ENCODE data around the gene PCYT2. TPM values are rescaled to one million over a fixed set of nuclear protein-coding genes. Genes with fewer than 3 reads are reported as not detected.
A peak's percentile ranks its signal among the peaks of the same experiment; 100 is the strongest.
"Not testable (repeated sequence)": the region's sequence is repeated elsewhere in the genome, so short reads cannot be mapped to it uniquely, and the experiment has no call there.

PCYT2 gene
- total RNA-seq, 1 donor from 2014 or later: 28.9 TPM

GRCh38 chr17:81928544-81929252, 17.5 kb upstream of the PCYT2 start:
- FAIRE-seq: no peak
- DNase-seq (ENCODE audit: low spot score in 2 of 2): no peak

GRCh38 chr17:81927653-81928543, 16.7 kb upstream of the PCYT2 start, which contains the start of gene MAFG:
MAFG (minus strand) TSS chr17:81927735; CDS start chr17:81923185, 4,550 bp downstream.
- DNase-seq (ENCODE audit: low spot score in 2 of 2) (peak; percentile 100), FAIRE-seq (no peak)

GRCh38 chr17:81927152-81927652, 16.0 kb upstream of the PCYT2 start:
- DNase-seq (ENCODE audit: low spot score in 2 of 2) (peak; percentile 60 to 63), FAIRE-seq (no peak)

- peak; percentile 72 to 75 for DNase-seq (ENCODE audit: low spot score in 2 of 2)
- FAIRE-seq: no peak
Observed at GRCh38 chr17:81926451-81927151, 15.4 kb upstream of the PCYT2 start.

GRCh38 chr17:81925860-81926450, 14.8 kb upstream of the PCYT2 start:
- FAIRE-seq: no peak
- DNase-seq (ENCODE audit: low spot score in 2 of 2): no peak

GRCh38 chr17:81924557-81925532, 13.6 kb upstream of the PCYT2 start:
- DNase-seq (ENCODE audit: low spot score in 2 of 2) (no peak), FAIRE-seq (no peak)

- DNase-seq (ENCODE audit: low spot score in 2 of 2) (peak; percentile 65 to 74), FAIRE-seq (no peak)
Observed at GRCh38 chr17:81923302-81924260, 12.4 kb upstream of the PCYT2 start.

- DNase-seq (ENCODE audit: low spot score in 2 of 2) (no peak), FAIRE-seq (no peak)
Observed at GRCh38 chr17:81922566-81923301, 11.5 kb upstream of the PCYT2 start.

GRCh38 chr17:81921996-81922565, 10.9 kb upstream of the PCYT2 start:
- no peak for FAIRE-seq
- DNase-seq (ENCODE audit: low spot score in 2 of 2): no peak

- no peak for DNase-seq (ENCODE audit: low spot score in 2 of 2)
- FAIRE-seq: peak; percentile 17
Observed at GRCh38 chr17:81921537-81921862, 10.3 kb upstream of the PCYT2 start.

- FAIRE-seq (no peak), DNase-seq (ENCODE audit: low spot score in 2 of 2) (no peak)
Observed at GRCh38 chr17:81920612-81921536, 9.7 kb upstream of the PCYT2 start.

GRCh38 chr17:81918832-81919545, 7.8 kb upstream of the PCYT2 start:
- FAIRE-seq: no peak

GRCh38 chr17:81918333-81918669, 7.1 kb upstream of the PCYT2 start:
- FAIRE-seq; DNase-seq (ENCODE audit: low spot score in 2 of 2): not testable (repeated sequence)

More at GRCh38 chr17:81918832-81919545, 7.8 kb upstream of the PCYT2 start:
- no peak for DNase-seq (ENCODE audit: low spot score in 2 of 2)

- no peak for FAIRE-seq
- DNase-seq (ENCODE audit: low spot score in 2 of 2): peak; percentile 98 to 99
Observed at GRCh38 chr17:81917565-81918332, 6.5 kb upstream of the PCYT2 start, which contains the start of gene SIRT7. SIRT7 (minus strand) TSS chr17:81918176; CDS start chr17:81918131, 45 bp downstream.

Measured in frontal cortex (tissue), 4 donors.